ENCODE measurements around the gene SLAMF9.

SLAMF9 gene

DNA sequence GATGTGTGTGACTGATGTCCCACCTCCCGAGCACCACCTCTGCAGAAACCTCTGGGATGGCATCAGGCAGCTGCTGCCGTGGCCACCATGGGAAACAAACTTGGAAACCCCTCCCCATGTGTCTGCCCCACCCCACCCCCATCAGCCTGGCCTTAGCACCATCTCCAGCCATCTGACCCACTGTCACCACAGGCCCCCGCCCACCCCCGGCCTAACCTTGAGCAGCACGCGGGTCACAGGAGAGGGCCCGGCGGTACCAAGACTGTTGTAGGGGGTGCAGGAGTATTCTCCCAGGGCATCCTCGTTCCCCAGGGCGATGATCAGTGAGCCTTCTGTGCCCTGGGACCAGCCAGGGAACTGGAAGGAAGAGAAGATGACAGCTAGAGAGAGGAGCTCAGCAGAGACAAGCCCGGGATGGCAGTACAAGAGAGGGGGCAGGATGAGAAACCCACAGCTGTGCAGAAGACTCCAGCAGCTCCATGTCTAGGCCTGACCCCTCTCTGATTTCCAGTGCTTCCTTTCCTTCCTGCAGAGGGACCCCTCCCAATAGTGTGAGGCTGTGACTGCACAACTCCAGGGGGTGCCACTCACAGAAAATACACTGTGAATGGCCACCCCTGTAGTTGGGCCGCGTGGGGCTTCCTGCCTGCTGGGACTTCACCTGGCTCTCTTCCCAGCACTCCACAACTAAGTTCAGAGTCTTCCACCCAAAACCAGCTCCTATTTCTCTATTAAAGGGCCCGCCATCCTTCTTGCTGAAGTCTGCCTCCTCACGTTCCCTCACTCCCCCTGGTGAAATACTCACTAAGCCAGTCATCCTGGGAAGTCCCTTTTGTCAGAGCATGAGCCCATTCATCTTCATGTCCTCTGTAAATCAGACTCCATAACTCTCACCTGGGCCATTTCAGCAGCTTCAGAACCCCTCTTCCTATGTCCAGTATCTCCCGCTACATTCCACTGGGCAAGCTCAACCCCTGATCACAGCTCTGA lies 21.4 kb downstream of the SLAMF9 start:
- no peak for DNase-seq

DNA sequence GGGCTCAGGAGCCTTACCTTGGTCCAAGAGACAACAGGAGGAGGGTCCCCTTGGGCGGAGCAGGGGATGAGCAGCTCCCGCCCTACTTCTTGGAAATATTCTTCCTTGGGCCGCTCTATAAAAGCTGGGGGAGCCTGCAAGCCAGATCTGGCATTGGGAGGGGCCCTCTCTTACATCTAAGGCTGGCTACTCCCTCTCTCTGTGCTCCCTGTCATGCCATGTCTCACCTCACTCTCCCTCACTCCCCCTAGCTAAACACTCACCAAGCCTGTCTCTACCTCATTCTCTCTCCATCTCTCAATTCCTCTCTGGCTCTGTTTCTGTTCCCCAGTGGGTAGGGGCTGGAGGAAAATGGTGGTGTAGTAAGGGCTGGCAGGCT lies 22.3 kb downstream of the SLAMF9 start:
- DNase-seq: no peak

DNA sequence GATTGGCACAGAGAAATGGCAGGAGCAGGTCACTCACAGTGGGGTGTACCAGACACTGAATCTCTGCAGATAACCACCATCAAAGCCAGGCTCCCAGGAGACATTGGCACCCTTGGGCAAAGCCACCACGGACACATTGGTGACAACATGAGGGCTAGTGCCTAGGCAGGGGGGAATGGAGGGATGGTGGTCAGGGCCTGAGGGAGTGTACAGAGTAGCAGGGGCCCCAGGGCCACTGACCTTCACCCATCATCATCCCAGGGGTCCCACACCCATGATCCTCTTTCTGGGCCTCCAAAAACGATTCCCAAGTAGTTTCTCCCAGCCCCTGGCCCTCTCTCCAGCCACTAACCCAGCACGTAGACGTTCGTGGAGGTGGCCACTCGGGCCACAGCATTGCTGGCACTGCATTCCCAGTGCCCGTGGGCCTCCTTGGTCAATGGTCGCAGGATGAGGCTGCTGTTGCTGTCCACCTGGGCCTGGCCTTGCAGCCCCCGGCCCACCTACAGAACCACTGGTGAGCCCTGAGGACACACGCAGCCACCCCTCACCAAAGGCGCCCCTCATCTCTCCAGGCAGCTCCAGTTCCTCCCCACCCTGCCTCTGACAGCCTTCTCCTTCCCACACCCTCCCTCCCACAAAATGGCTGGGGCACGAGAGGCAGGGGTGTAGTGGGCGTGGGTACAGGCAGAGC lies 22.8 kb downstream of the SLAMF9 start:
- no peak for DNase-seq

DNA sequence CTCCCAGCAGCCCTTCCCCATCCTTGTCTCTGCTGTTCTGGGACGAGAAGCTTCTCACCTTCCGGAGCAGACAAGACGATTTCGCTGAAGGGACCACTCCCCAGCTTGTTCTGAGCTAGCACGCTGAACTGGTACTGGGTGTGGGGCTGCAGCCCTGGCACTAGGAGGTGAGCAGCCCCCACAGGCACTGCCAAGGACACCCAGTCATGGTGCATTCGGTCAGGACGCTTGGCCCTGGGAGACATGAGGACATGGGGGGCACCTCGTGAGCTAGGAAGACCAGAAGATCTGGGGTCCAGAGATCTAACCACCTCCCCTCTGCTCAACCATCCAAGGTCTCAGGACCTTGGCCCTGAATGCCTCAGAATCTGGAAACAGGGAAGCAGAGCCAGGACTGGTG lies 23.4 kb downstream of the SLAMF9 start:
- DNase-seq: no peak

DNA sequence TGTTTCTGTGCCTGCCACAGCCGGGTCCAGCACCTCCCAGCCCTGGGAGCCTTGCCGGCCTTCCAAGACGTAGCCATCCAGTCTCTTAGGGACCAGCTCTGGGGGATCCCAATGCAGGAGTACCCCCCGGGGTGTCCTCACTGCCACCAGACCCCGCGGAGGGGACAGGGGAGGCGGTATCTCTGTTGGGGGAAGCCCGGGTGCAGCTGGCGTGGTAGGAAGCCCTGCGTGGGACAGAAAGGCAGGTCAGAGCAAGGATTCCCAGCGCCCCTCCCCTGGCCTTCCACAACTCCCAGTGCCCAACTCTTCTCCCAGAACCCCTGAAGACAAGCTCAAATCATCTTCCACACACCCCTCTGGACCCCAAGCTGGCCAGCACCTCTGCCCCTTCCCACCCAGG lies 23.8 kb downstream of the SLAMF9 start:
- no peak for DNase-seq

DNA sequence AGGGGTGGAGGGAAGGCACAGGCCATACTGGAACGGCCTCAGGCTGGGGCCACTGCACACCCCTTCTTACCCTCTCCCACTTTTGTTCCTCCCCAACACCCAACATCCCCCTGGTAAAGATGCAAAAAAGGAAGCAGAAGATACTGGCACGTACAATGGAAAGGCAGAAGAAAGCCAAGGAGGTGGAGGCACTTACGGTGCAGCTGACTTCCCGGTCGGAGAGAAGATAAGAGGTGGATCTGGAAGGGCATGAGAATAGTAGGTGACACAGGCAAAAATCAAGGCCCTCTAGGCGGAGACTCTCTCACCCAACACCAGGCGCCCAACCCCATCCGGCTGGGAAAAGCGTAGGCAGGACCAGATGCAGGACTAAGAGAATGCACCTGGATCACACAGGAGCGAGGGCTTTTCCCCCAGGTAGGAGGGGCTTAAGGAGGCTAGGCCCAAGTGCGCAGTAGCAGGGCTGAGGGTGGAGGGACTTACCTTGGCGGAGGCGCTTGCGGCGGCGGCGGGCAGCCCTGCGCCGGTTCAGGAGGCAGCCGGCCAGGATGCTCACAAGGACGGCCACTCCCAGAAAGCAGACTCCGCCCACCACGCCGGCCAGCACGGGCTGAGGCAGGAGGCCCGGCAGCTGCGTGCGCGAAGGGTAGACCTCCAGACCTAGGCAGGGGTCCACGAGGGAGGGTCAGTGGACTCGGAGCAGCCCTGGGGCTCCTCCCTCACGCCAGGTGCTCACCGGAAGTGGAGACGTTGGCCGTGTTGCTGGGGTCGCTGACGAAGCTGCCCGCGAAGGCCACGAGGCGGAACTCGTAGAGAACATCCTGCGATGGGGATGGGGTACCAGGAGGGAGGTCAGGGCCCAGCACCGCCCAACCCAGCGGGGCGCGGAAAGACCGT lies 24.6 kb downstream of the SLAMF9 start:
- no peak for DNase-seq

DNA sequence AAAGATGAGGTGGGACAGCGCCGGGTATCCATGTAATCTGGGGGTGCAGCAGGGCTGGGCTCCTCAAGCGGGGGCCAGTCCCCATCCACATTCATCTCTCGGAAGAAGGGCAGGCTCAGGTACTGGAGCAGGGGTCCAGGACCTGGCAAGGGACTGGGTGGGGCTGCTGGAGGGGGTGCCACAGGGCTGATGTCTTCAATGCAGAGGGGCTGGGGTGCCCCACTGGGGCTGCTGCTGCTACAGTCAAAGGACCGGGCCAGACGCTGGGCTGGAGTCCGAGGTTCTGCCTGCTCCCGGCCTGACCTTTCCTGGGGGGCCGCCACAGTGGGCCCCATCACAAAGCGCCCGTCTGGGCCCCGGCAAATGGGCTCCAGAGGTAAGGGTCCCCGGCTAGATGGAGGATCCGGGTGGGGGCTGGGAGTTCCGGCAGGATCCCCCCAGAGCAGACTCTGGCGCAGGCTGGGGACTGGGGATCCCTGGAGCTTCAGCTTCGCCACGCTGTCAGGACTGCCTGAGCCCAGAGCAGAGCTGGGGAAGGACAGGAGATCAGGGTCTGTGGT lies 25.5 kb downstream of the SLAMF9 start:
- no peak for DNase-seq

DNA sequence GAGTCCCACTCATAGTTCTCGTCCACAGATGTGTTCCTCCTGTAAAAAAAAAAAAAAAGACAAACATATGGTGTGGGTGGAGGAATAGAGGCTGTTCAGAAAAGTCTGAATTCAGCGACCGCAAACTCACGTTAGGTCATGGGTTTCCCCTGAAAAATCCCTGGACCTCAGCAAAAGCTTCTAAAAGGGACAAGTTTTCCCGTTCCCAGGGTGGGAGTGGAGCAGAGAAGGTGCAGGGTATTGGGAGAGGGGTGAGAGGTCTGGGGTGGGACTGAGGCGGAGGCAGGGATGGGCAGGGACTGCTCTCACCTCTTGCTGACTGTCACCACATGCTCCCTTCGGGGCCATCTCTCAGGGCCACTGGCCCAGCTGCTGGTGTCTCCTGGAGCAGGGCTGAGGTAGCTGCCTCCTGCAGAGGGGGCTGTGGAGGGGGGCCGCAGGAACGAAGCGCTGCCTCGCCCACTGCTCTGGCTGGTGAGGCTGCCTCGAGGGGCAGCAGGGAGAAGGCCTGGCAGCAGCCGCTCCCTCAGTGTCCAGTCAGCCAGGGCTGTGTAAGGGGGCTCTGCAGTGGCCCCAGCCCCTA lies 26.1 kb downstream of the SLAMF9 start:
- no peak for DNase-seq

DNA sequence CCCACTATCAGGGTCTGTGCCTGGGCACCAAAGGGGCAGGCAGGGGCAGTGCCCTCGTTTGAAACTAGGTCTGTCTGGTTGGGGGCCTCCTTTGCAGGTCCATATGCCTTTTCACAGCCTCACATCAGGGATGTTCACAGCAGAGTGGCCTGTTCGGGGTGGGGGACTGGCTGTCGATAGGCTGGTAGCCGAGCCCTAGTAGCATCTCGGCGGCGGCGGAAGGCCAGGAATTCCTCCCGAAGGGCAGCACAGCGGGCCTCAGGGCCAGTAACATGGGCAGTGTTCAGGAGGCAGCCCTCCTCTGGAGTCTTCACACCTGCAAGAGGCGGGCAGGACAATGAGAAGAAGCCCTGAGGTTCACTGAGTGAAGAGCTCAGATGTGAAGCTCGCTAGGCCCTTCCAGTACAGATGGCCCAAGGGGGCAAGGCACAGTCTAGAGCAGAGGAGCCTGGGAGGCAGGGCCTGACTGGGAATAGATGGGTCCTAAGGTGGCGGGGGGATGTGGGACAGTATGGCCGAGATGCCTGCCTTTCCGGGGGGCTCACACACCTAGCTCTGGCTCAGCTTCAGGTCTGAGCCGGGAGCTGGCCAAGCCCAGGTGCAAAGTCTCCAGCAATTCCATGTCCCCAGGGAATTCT lies 26.7 kb downstream of the SLAMF9 start:
- no peak for DNase-seq

DNA sequence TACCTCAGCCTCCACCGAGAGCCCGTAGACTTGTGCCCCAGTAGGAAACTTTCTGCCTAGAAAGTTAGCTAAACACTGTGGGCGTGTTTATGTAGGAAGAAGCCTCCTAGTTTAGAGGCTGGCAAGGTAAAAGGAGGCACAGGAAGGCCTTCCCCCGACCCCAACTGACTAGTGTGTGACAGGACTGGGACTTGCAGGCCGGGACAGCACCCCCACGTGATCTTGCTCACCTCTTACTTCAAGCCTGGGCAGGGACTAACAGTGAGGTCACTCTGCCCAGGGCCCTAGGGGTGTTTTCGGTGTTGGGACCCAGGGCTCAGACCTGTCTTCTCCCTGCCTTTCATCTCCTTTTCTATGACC lies 28.3 kb downstream of the SLAMF9 start:
- no peak for DNase-seq

DNA sequence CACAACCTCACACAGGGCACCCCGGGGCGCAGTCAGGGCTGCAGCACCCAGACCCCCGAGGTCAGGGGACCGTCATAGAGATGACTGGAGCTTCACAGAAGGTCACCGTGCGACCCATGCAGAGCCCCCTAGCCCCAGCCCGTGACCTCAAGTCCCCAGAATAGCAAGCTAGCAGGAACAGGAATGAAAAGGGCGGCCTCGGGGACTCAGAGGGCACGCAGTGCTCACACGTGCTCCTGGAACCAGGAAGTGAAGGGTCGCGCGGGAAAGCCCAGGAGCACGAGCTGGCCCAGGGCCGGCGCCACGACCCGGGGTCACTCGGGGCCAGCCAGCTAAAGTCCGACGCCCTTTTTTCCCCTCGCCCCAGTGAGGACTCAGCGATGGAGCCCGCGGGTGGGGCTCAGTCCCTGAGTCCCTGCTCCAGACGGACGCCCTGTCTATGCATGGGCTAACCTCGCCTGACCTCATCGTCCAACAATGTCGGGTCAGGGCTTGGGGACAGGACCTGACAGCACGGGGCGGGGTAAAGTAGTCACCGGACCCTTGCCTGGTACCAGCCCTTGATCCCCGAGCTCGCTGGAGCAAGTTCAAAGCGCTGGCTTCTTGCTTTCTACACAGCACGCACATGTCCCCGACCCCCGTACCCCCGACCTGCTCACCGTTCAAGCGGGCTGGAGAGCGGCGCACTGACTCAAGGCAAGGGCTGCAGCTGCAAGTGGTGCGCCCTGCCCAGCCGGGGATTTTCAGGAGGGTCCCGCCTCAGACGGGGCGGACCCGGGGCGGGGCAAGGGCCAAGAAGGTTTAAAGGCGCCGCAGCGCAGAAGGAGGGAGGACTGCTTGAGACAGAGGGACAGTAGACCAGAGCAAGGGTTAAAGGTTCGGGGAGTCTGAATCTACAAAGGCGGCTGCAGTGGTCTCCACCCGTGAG lies 29.0 kb downstream of the SLAMF9 start, which contains the start of gene TAGLN2:
Gene TAGLN2 (minus strand): TSS at position 717 of the 928 bp plus-strand sequence. CDS start 4,998 bp downstream, outside the sequence.
- DNase-seq: peak; percentile 94

DNA sequence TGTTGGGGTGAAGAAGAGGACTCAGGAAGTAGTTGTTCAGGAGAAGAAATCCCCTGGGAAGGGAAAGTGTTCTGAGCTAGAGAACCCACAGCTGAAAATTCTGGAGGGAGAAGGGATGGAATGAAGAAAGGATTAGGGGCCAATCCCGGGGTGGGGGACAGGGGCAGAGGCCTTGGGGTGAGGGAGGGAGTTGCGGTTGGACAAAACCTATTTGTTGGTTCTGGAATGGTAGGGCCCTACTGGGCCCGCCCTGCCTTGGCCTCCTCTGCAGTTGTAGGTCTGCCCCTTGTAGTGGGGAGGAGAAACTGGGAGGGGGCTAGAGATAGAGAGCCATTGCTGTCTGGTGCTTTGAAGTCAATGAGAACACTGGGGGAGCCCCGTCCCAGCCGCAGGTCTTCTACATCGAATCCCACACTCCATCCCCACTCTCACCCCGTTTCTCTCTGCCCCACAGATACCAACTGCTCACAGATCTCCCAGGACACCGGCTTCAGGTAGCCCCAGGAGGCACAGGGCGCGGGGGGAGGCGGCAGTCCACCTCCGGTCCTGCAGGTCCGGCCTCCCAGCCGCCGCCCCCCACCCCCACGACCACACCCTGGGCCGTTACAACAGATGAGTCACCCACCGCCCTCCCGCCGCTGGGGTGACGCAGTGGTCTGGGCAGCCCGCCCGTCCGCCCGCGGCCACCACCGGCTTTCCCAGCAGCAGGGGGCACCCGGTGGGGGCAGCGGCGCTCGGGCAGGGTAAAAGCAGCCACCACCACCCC lies 29.8 kb downstream of the SLAMF9 start:
- DNase-seq: peak; percentile 85

DNA sequence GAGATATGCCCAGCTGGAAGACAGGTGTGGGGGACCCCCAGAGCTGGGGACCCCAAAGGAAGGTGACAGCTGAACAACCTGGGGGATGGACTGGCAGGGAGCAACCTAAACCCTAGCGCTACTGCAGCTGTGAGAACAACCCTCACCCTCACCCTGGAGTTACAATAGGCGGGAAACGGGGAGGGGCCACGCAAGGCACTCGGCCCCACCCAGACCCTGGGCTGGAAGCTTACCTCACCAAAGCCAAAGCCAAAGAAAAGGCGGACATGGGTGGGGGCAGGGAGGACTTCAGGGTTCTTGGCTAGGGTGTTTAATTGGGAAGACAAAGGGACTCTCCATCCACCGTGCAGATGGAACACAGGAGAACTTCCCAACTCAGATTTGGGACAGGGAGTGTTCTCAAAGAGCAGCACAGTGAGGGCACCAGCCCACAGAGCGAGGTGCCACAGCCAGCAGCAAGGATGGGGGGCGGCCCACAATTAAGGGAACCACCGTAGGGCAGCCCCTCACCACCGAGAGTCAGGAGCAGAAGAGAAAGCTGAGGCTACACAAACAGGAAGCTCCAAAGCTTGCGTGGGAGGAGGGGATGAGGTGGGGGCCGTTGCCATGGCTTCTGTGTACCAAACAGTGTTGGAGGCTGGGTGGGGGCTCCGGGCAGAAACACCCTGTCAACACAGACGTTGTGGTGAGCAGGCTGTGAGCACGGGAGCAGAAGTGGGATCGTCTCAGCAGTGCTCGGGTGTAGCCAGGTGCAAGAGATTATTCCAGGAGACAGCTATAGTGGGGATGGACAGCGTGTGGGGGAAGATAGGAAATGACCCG lies 30.6 kb downstream of the SLAMF9 start:
- DNase-seq: peak; percentile 96

DNA sequence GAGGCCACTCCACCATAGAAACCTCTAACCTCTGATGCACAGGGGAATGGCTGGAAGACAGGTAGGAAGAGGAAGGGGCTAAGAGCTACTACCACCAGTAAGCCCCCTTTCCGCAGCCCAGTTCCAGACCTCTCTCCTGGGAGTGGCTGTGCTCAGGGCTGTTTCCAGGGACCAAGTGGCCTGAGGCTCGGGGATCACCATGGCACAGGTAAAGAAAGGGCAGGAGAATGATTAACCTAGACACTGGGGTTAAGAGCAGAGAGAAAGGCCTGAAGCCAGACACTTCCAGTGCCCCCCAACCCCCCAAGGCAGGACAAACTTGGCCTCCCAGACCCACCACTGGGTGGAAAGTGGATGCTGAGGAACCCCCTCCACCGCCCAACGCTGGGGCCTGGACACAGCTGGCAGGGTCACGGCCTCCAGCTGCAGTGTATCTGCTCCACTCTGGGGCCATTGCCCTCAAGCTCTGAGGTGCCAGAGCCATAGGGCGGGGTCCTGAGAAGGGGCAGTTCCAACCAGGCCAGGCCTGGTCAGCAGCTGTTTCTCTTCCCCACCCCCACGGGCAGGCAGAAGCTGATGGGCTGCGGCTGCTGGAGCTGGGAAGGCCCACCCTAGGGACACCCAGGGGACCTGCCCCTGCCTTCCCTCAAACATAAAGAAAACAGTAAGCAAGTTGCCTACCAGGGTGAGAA lies 31.4 kb downstream of the SLAMF9 start:
- no peak for DNase-seq

DNA sequence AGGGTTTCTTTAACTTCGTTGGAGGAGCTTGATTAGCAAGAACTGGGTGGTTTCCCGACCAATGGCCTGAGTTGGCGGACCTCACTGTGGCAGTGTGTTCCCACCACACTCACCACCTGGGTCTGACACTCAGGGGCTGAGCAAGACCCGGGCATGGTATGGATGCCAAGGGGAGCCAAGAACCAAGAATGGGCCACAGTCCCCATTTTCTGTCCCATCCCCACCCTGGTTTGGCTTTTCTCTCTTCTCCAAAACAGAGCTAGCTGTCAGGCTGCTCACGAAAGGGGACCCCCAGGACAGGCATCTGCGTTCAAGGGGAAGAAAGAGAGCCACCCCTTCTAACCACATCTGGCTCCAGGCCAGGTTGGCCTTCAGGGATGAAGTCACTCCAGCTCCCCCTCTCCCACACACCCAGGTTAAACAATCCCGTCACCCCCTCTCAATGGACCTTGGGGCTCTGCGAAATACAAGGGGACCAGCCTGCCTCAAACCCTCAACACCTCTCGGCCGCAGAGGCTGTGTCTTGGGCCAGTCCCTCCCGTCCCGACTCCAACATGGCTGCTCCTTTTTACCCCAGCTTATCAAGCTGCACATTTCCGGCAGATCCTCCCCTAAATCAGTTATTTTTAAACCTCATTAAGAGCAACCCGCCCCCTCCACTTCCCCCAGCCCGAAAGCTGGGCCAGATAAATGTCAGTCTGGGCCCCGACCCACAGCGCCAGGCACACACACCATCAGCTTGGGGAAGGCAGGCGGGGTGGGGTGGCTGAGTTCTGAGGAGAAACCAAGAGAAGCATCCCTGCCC lies 32.1 kb downstream of the SLAMF9 start:
- peak; percentile 79 for DNase-seq

DNA sequence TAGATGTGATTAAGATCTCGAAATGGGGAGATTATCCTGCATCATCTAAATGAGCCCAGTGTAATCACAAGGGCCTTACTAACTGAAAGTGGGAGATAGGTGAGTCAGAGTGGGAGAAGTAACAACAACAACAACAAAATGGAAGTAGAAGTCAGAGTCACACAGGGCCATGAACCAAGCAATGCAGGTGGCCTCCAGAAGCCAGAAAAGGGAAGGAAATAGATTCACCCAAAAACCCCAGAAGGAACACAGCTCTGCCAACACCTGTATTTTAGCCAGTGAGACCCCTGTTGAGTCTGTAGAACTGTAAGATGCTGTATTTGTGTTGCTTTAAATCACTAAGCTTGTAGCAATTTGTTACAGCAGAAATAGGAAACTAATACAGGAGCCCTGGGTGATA lies 32.8 kb downstream of the SLAMF9 start:
- DNase-seq: peak; percentile 49

DNA sequence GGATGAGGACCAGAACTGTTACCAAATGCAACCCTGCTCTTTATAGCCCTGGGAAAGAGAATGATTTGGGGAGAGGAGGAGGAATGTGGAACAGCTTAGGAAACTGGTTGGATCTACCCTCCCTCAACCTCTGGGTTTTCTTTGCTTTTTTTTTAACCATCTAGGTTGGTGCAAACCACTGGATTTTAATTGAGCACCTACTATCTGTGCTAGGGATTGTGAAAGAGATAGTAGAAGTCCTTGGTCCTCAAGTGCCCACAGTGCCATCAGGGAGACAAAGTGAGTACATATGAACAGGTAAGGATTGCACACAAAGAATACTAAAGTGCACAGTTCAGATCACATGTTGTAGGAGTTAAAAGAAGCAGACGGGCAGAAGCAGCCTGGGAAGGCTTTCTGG lies 33.4 kb downstream of the SLAMF9 start:
- no peak for DNase-seq
